Measurements from ENCODE around the gene XPNPEP2. TPM values are rescaled to one million over a fixed set of nuclear protein-coding genes. Genes with fewer than 3 reads are reported as not detected.

Gene XPNPEP2
- total RNA-seq, 4 donors from 2014 or later: 3.2 to 52.0 (median 34.1) TPM

GRCh38 chrX:129761596-129761995, 22.8 kb downstream of the XPNPEP2 start:
- H3K27ac ChIP-seq: no peak overlapping the region
- 97% methylated on average over 4 of the region's 4 CpGs; no CpG with 5 or more reads in 1 of the 2 donors for whole genome bisulfite sequencing, 2 donors (ENCODE audit: low coverage in 1 of 2)
- no peaks in the 10 kb centered on the region for H3K9me3 ChIP-seq
- in situ Hi-C loops (cut with MboI; ENCODE audit: low pct_ligation_motif_present in 1 of 4, low pct_unique_long_range_greater_than_20kb in 1 of 4, low sequenced_read_pairs in 3 of 4) (no loop called here), intact Hi-C loops (cut with DNase I; ENCODE audit: low total_unique reads) (no loop called here)
- no peaks in the 10 kb centered on the region for H3K27me3 ChIP-seq
- H3K4me1 ChIP-seq: no peaks in the 10 kb centered on the region
- TF ChIP-seq, protein P1, sequence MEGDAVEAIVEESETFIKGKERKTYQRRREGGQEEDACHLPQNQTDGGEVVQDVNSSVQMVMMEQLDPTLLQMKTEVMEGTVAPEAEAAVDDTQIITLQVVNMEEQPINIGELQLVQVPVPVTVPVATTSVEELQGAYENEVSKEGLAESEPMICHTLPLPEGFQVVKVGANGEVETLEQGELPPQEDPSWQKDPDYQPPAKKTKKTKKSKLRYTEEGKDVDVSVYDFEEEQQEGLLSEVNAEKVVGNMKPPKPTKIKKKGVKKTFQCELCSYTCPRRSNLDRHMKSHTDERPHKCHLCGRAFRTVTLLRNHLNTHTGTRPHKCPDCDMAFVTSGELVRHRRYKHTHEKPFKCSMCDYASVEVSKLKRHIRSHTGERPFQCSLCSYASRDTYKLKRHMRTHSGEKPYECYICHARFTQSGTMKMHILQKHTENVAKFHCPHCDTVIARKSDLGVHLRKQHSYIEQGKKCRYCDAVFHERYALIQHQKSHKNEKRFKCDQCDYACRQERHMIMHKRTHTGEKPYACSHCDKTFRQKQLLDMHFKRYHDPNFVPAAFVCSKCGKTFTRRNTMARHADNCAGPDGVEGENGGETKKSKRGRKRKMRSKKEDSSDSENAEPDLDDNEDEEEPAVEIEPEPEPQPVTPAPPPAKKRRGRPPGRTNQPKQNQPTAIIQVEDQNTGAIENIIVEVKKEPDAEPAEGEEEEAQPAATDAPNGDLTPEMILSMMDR (IDR thresholded peaks at IDR 0.05): no peak
- no peak for TF ChIP-seq POLR2AphosphoS5 (IDR thresholded peaks at IDR 0.05)
- no peak for TF ChIP-seq EP300 (IDR thresholded peaks at IDR 0.05; ENCODE audit: low read depth)
- no peak for TF ChIP-seq POLR2A (IDR thresholded peaks at IDR 0.05)
- DNase-seq: no peak
- H3K36me3 ChIP-seq: no peaks in the 10 kb centered on the region
- H3K4me3 ChIP-seq: no peak overlapping the region

- Histone ChIP-seq H3K4me3 (no peak overlapping the region), H3K9me3 (no peaks in the 10 kb centered on the region), H3K4me1 (no peaks in the 10 kb centered on the region), H3K27ac (no peak overlapping the region), H3K36me3 (no peaks in the 10 kb centered on the region), H3K27me3 (no peaks in the 10 kb centered on the region)
- TF ChIP-seq POLR2AphosphoS5 (IDR thresholded peaks at IDR 0.05) (no peak), POLR2A (IDR thresholded peaks at IDR 0.05) (no peak), EP300 (IDR thresholded peaks at IDR 0.05; ENCODE audit: low read depth) (no peak)
- TF ChIP-seq, protein P1 (IDR thresholded peaks at IDR 0.05): no peak
- no peak for DNase-seq
- WGBS, 2 donors (ENCODE audit: low coverage in 1 of 2): 95% methylated on average over 3 of the region's 3 CpGs; no CpG with 5 or more reads in 1 of the 2 donors
- in situ Hi-C loops (cut with MboI; ENCODE audit: low pct_ligation_motif_present in 1 of 4, low pct_unique_long_range_greater_than_20kb in 1 of 4, low sequenced_read_pairs in 3 of 4): no loop called here
- intact Hi-C loops (cut with DNase I; ENCODE audit: low total_unique reads): no loop called here
Observed at GRCh38 chrX:129762448-129762847, 23.7 kb downstream of the XPNPEP2 start.

GRCh38 chrX:129763666-129764065, 24.9 kb downstream of the XPNPEP2 start:
- TF ChIP-seq EP300 (IDR thresholded peaks at IDR 0.05; ENCODE audit: low read depth) (no peak), POLR2AphosphoS5 (IDR thresholded peaks at IDR 0.05) (no peak), POLR2A (IDR thresholded peaks at IDR 0.05) (no peak)
- TF ChIP-seq, protein P1 (IDR thresholded peaks at IDR 0.05): no peak
- H3K4me1 ChIP-seq: no peaks in the 10 kb centered on the region
- DNase-seq: no peak
- no peaks in the 10 kb centered on the region for H3K9me3 ChIP-seq
- in situ Hi-C loops (cut with MboI; ENCODE audit: low pct_ligation_motif_present in 1 of 4, low pct_unique_long_range_greater_than_20kb in 1 of 4, low sequenced_read_pairs in 3 of 4): no loop called here
- no peaks in the 10 kb centered on the region for H3K27me3 ChIP-seq
- H3K36me3 ChIP-seq: no peaks in the 10 kb centered on the region
- no peak overlapping the region for H3K4me3 ChIP-seq
- intact Hi-C loops (cut with DNase I; ENCODE audit: low total_unique reads): no loop called here
- no peak overlapping the region for H3K27ac ChIP-seq

DNA sequence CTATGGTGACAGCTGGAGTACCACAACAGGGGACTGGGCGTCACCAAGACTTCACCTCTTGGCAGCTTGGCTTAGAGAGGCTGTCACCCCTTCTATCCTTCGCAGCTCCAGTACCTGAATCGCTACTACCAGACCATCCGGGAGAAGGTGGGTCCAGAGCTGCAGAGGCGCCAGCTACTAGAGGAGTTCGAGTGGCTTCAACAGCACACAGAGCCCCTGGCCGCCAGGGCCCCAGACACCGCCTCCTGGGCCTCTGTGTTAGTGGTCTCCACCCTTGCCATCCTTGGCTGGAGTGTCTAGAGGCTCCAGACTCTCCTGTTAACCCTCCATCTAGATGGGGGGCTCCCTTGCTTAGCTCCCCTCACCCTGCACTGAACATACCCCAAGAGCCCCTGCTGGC, 29.4 kb downstream of the XPNPEP2 start:
- no peak for DNase-seq
- no peaks in the 10 kb centered on the region for H3K9me3 ChIP-seq
- H3K27ac ChIP-seq: no peak overlapping the region
- TF ChIP-seq POLR2A (IDR thresholded peaks at IDR 0.05): no peak
- TF ChIP-seq EP300 (IDR thresholded peaks at IDR 0.05; ENCODE audit: low read depth): no peak
- TF ChIP-seq, protein P1 (IDR thresholded peaks at IDR 0.05): no peak
- TF ChIP-seq POLR2AphosphoS5 (IDR thresholded peaks at IDR 0.05): no peak
- in situ Hi-C loops (cut with MboI; ENCODE audit: low pct_ligation_motif_present in 1 of 4, low pct_unique_long_range_greater_than_20kb in 1 of 4, low sequenced_read_pairs in 3 of 4) (no loop called here), intact Hi-C loops (cut with DNase I; ENCODE audit: low total_unique reads) (no loop called here)
- H3K36me3 ChIP-seq: no peaks in the 10 kb centered on the region
- no peaks in the 10 kb centered on the region for H3K27me3 ChIP-seq
- no peak overlapping the region for H3K4me3 ChIP-seq
- 88% methylated on average over 8 of the region's 8 CpGs; no CpG with 5 or more reads in 1 of the 2 donors for WGBS, 2 donors (ENCODE audit: low coverage in 1 of 2)
- peaks cover 0 to 3% (median 0%) of the 10 kb centered on the region in 4 donors for H3K4me1 ChIP-seq
